Pancreas (tissue), 10 donors: ENCODE measurements around the gene NHERF1. TPM values are rescaled to one million over a fixed set of nuclear protein-coding genes. Genes with fewer than 3 reads are reported as not detected.

Experiments
- ATAC-seq, 4 donors: fragments of 200-7000 bp; cut with Tn5 transposase; one replicate each; pipeline versions ENCODE4 v1.8.0 to v1.9.1; 2020; ENCODE audit warnings: mild to moderate bottlenecking in 4 of 4, moderate library complexity in 4 of 4
- DNase-seq, 6 donors: peaks; one replicate each; pipeline ENCODE4 v3.0.0-alpha.2; 2020
- FAIRE-seq: peaks from 2 replicates; lab custom pipeline; 2012; peaks lifted over from hg19 to GRCh38; lab: Jason Lieb, UNC
- H3K27ac ChIP-seq, 4 donors: fragments of 200-600 bp; sonication (generic); 1 replicate in 3 of 4; 2 replicates in 1 of 4; pipeline versions ENCODE4 v1.5.0 to v1.8.0; 2020
- H3K27me3 ChIP-seq, 4 donors: fragments of 200-600 bp; one replicate each; pipeline ENCODE4 v1.8.0; 2021
- H3K36me3 ChIP-seq, 3 donors: fragments of 200-600 bp; sonication (generic) in 1 of 3; one replicate each; pipeline versions ENCODE4 v1.5.0 to v1.8.0; 2020 to 2021
- H3K4me1 ChIP-seq, 3 donors: fragments of 200-600 bp; one replicate each; pipeline ENCODE4 v1.8.0; 2021
- H3K4me3 ChIP-seq, 4 donors: fragments of 200-600 bp; sonication (generic) in 2 of 4; one replicate each; pipeline versions ENCODE4 v1.5.0 to v1.8.0; 2020 to 2021
- H3K9me3 ChIP-seq, 4 donors: fragments of 200-600 bp; one replicate each; pipeline ENCODE4 v1.8.0; 2021
- WGBS, 2 donors: extraction: QIAGEN DNeasy Blood & Tissue Kit; methylation state at CpG; one replicate each; pipeline ENCODE4 v1.1.7; 2013; 5-methylcytosine and 5-hydroxymethylcytosine counted together
- intact Hi-C, 3 donors: fragments of 100-400 bp; cut with DNase I; formaldehyde crosslinking; loops; one replicate each; pipeline versions ENCODE4 v1.11.1 to v1.14.2; 2022
- polyA plus RNA-seq, 2 donors: library from polyadenylated mRNA; stranded (reverse); fragments of 200-250 nt; gene quantifications; one replicate each; pipeline ENCODE4 v1.2.3, GENCODE V29; 2013
- total RNA-seq, 6 donors: library from RNA; stranded (reverse); fragmentation: NEBNext Ultra II Directional in 4 of 6; extraction: Animal tissue kit (Norgen Biotek cat#: 25700) in 4 of 6; gene quantifications; one replicate each; pipeline versions ENCODE4 v1.2.1 to v1.2.4, GENCODE V29; 2021 to 2023
- TF ChIP-seq, protein P1 (sequence below), 4 donors: fragments of 200-600 bp; sonication (generic) in 3 of 4; IDR thresholded peaks; one replicate each; pipeline versions ENCODE4 v1.5.0 to v1.8.0; 2021; ENCODE audit warnings: antibody characterized with exemption in 4 of 4
- donor health status: healthy with polysubstance abuse.
- donor health status: DM: no; HTN: no; CAD: no; lungs with moderate emphysema.
- donor health status: DM: no; HTN: no; CAD: no.
- donor health status: control.
- donor health status: control.
- donor health status: Bipolar disorder and iron deficiency.
- donor health status: DM: yes; HTN: yes; CAD: no.
- donor health status: DM: no; HTN: no; CAD: no.
- donor health status: DM: no; HTN: no; CAD: no.
- donor health status: DM: yes; HTN: yes; CAD: no.

Gene NHERF1
- total and polyA plus RNA-seq, 8 donors: 40.1 to 91.9 (median 56.5) TPM

DNA sequence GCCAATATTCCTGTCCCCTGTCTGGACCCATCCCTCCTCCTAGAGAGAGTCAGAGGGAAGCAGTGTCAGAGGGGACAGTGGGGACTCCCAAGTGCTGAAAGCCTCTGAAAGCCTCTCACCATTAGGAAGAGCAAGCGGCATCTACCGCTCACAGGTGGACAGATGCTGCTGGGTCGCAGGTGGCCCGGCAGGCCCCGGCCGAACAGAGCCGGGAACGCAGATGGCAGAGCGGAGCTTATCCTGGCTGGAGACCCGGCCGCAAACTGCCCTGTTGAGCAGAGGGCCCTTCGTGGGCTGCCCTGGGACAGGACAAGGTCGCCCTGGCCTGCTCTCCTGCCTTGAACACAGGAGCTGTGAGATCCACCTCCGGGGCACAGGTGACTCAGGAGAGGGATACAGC is 50.7 kb downstream of the NHERF1 start:
- DNase-seq (no peak), ATAC-seq (no peak), FAIRE-seq (no peak)
- Histone ChIP-seq H3K9me3 (no peaks in the 10 kb centered on the region), H3K27me3 (no peaks in the 10 kb centered on the region), H3K4me3 (no peak overlapping the region), H3K4me1 (no peaks in the 10 kb centered on the region), H3K36me3 (peaks cover 0 to 12% (median 0%) of the 10 kb centered on the region in 3 donors), H3K27ac (no peak overlapping the region)
- TF ChIP-seq, protein P1, sequence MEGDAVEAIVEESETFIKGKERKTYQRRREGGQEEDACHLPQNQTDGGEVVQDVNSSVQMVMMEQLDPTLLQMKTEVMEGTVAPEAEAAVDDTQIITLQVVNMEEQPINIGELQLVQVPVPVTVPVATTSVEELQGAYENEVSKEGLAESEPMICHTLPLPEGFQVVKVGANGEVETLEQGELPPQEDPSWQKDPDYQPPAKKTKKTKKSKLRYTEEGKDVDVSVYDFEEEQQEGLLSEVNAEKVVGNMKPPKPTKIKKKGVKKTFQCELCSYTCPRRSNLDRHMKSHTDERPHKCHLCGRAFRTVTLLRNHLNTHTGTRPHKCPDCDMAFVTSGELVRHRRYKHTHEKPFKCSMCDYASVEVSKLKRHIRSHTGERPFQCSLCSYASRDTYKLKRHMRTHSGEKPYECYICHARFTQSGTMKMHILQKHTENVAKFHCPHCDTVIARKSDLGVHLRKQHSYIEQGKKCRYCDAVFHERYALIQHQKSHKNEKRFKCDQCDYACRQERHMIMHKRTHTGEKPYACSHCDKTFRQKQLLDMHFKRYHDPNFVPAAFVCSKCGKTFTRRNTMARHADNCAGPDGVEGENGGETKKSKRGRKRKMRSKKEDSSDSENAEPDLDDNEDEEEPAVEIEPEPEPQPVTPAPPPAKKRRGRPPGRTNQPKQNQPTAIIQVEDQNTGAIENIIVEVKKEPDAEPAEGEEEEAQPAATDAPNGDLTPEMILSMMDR (IDR thresholded peaks at IDR 0.05): no peak
- 94 to 96% methylated on average over 13 to 14 of the region's 14 CpGs for WGBS, 2 donors
- intact Hi-C loops: loop anchor here in 1 of 3 donors (5.0 kb wide), 1 partner anchor 63 kb away; no protein-coding TSS in a partner anchor

DNA sequence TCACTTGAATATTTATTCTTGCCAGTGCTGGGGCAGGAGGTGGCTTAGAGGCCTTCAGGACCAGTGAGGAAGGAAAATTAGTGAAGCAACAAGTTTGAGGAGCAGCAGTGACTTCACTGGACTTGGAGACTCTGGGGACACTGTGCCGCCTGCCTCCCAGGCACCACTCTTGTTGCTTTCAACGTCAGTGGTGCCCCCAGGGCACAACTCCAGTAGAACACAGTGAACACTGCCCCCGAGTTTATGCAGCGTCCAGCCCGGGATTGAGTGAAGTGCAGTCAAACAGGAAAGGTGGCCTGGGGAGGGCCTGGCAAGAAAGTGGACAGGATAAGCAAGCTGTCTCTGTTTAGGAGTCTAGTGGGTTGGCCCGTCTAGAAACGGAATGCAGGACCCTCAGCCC is 52.1 kb downstream of the NHERF1 start:
- TF ChIP-seq, protein P1 (IDR thresholded peaks at IDR 0.05): no peak
- H3K4me1 ChIP-seq: no peaks in the 10 kb centered on the region
- no peak overlapping the region for H3K27ac ChIP-seq
- WGBS, 2 donors: 80 to 82% methylated on average over 7 of the region's 7 CpGs
- FAIRE-seq (no peak), DNase-seq (no peak), ATAC-seq (no peak)
- no peak overlapping the region for H3K4me3 ChIP-seq
- no peaks in the 10 kb centered on the region for H3K9me3 ChIP-seq
- intact Hi-C loops: no loop called here
- peaks cover 0 to 6% (median 0%) of the 10 kb centered on the region in 3 donors for H3K36me3 ChIP-seq
- no peaks in the 10 kb centered on the region for H3K27me3 ChIP-seq

DNA sequence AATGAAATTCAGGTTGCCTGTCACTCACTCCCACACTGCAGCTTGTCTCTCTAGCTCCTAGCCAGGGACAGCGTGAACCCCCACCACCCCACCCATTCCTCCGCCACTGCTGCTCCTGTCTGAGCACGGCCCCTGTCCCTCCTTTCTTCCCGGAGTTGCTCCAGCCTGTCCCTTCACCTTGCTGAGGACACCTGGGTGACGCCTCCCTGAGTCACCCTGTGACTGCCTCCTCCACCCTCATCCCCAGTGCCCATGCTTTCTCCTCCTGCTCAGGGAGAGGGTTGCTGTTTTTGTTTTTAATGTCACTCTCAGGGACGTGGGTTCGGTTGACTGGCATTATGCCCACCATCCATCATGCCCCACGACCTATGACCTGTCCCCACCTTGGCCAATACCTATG is 53.5 kb downstream of the NHERF1 start:
- no peak for FAIRE-seq
- intact Hi-C loops: no loop called here
- no peaks in the 10 kb centered on the region for H3K36me3 ChIP-seq
- no peak overlapping the region for H3K4me3 ChIP-seq
- TF ChIP-seq, protein P1 (IDR thresholded peaks at IDR 0.05): no peak
- H3K4me1 ChIP-seq: no peaks in the 10 kb centered on the region
- H3K27me3 ChIP-seq: no peaks in the 10 kb centered on the region
- no peaks in the 10 kb centered on the region for H3K9me3 ChIP-seq
- no peak overlapping the region for H3K27ac ChIP-seq
- no peak for DNase-seq
- 77 to 79% methylated on average over 8 of the region's 8 CpGs for WGBS, 2 donors
- no peak for ATAC-seq

DNA sequence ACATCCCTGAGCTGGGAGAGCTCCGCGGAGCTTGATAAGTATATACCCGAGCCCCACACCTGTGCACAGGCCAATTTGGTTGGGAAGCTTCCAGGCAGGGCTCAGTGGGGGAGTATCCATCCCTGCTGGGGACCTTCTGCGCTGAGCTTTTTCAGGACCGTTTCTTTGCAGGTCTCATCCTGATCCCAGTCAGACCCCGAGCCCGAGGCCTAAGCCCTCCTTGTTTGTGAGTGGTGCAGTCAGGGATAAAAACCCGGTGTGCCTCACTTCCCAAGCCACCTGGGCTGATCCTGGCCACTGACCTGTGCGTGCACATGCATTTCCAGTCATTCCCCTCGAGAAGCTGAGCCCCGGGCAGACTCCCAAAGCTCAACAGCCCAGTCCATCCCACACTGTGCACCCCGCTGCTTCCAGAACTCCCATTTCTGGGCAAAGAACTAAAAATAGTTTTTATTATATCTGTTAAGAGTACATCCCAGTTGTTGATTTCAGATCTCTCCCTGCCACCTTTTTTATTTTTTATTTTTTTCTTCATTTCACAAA is 55.0 kb downstream of the NHERF1 start:
- Histone ChIP-seq H3K27ac (no peak overlapping the region), H3K4me3 (no peak overlapping the region), H3K9me3 (no peaks in the 10 kb centered on the region), H3K27me3 (no peaks in the 10 kb centered on the region), H3K4me1 (no peaks in the 10 kb centered on the region), H3K36me3 (no peaks in the 10 kb centered on the region)
- TF ChIP-seq, protein P1 (IDR thresholded peaks at IDR 0.05): no peak
- DNase-seq: no peak
- WGBS, 2 donors: 84 to 87% methylated on average over 12 of the region's 12 CpGs
- no peak for ATAC-seq
- no peak for FAIRE-seq
- intact Hi-C loops: no loop called here

DNA sequence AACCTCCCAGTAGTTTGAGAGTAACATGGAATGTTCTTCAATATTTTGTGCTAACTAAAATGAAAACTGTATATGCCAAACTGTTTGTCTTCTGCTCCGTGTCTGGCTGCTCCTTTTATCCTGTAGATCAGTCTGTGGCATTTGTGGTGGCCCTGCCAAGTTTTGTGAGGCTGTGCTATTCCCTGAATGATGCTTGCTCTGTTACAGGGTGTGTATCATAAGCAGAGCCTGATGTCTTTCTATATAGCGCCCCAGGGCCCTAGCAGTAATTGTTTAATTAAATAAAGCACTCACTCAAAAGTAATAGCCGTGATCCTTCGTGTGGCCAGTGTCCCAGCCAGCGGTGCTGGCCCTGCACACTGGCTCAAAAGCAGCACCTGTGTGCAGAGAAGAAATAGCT is 55.5 kb downstream of the NHERF1 start:
- H3K36me3 ChIP-seq: no peaks in the 10 kb centered on the region
- FAIRE-seq: no peak
- intact Hi-C loops: no loop called here

More for the DNA sequence above, 55.5 kb downstream of the NHERF1 start:
- Histone ChIP-seq H3K4me3 (no peak overlapping the region), H3K9me3 (no peaks in the 10 kb centered on the region), H3K4me1 (no peaks in the 10 kb centered on the region), H3K27ac (no peak overlapping the region), H3K27me3 (no peaks in the 10 kb centered on the region)
- 80 to 87% methylated on average over 5 of the region's 5 CpGs for WGBS, 2 donors
- ATAC-seq: no peak
- no peak for DNase-seq
- TF ChIP-seq, protein P1 (IDR thresholded peaks at IDR 0.05): no peak
